HG03575 (cell line): ENCODE results near the gene ELAVL2.

Experiments used
- ATAC-seq: cut with Tn5 transposase; IDR thresholded peaks from one replicate; pipeline ENCODE4 v1.9.1; 2021; ENCODE audit not compliant: unreplicated experiment, insufficient number of reproducible peaks, low FRiP score; ENCODE audit errors: extremely low read depth

Gene ELAVL2

GRCh38 chr9:23826120-23826629, at the start of gene ELAVL2:
TSS of gene ELAVL2 (minus strand) at chr9:23826240. CDS start at chr9:23762234, 64,006 bp downstream.
- no peak for ATAC-seq

GRCh38 chr9:23858234-23858633, 32.2 kb upstream of the ELAVL2 start:
- ATAC-seq = no peak

GRCh38 chr9:23855873-23856604, 30.0 kb upstream of the ELAVL2 start:
- no peak for ATAC-seq

- no peak for ATAC-seq
Observed at GRCh38 chr9:23850690-23851629, 24.9 kb upstream of the ELAVL2 start.

- no peak for ATAC-seq
Observed at GRCh38 chr9:23850242-23850689, 24.2 kb upstream of the ELAVL2 start.

GRCh38 chr9:23849379-23850035, 23.5 kb upstream of the ELAVL2 start:
- ATAC-seq = no peak

- ATAC-seq = no peak
Observed at GRCh38 chr9:23842565-23843129, 16.6 kb upstream of the ELAVL2 start.

- ATAC-seq = no peak
Observed at GRCh38 chr9:23841304-23841703, 15.3 kb upstream of the ELAVL2 start.

- no peak for ATAC-seq
Observed at GRCh38 chr9:23837038-23837437, 11.0 kb upstream of the ELAVL2 start.

- no peak for ATAC-seq
Observed at GRCh38 chr9:23830929-23831730, 5.1 kb upstream of the ELAVL2 start.

GRCh38 chr9:23830476-23830805, 4.4 kb upstream of the ELAVL2 start:
- no peak for ATAC-seq

- ATAC-seq = no peak
Observed at GRCh38 chr9:23829580-23830475, 3.8 kb upstream of the ELAVL2 start.

- no peak for ATAC-seq
Observed at GRCh38 chr9:23825700-23826099, 340 bp downstream of the ELAVL2 start.

GRCh38 chr9:23824830-23825591, 1.0 kb downstream of the ELAVL2 start:
- no peak for ATAC-seq

- no peak for ATAC-seq
Observed at GRCh38 chr9:23823986-23824829, 1.8 kb downstream of the ELAVL2 start.

- ATAC-seq = no peak
Observed at GRCh38 chr9:23823269-23823668, 2.8 kb downstream of the ELAVL2 start.
